Ovary (tissue), 3 donors: ENCODE results near the gene CCDC74A.
"Not testable (repeated sequence)": the region's sequence is repeated elsewhere in the genome, so short reads cannot be mapped to it uniquely, and the experiment has no call there.

Source experiments
- CTCF ChIP-seq, 3 donors: fragments of 450-650 bp in 2 of 3; fragments of 200-600 bp in 1 of 3; IDR thresholded peaks; one replicate each; pipeline versions ENCODE4 v1.5.1 to v1.8.0; 2016 to 2022; ENCODE audit warnings: antibody characterized with exemption in 3 of 3, mild to moderate bottlenecking in 1 of 3
- POLR2A ChIP-seq: fragments of 450-650 bp; IDR thresholded peaks from one replicate; pipeline ENCODE4 v1.6.1; 2017; ENCODE audit warnings: antibody characterized with exemption, mild to moderate bottlenecking, moderate library complexity
- donor health status: DM: no; HTN: no; CAD: no.

GRCh38 chr2:131544006-131544812, 16.5 kb downstream of the CCDC74A start:
- not testable (repeated sequence) for TF ChIP-seq CTCF (IDR thresholded peaks at IDR 0.05); POLR2A
